Mesendoderm (in vitro differentiated cells): ENCODE results near the gene PTPN12.

Source experiments
- DNase-seq: peaks from one replicate; pipeline ENCODE4 v3.0.0; 2013
- H2AK5ac ChIP-seq: 2 replicates; pipeline ENCODE4 v1.6.1; 2013; ENCODE audit warnings: low read length, inconsistent platforms
- H2BK120ac ChIP-seq: 2 replicates; pipeline ENCODE4 v1.6.1; 2013; ENCODE audit warnings: low read depth, mild to moderate bottlenecking, low read length, moderate library complexity, mixed read lengths
- H2BK15ac ChIP-seq: replicated peaks from 2 replicates; pipeline ENCODE4 v1.6.1; 2013; ENCODE audit warnings: low read depth, mild to moderate bottlenecking, moderate library complexity
- H2BK5ac ChIP-seq: 2 replicates; pipeline ENCODE4 v1.6.1; 2013; ENCODE audit warnings: low read length, inconsistent platforms
- H3K18ac ChIP-seq: 2 replicates; pipeline ENCODE4 v1.6.1; 2013; ENCODE audit warnings: mild to moderate bottlenecking, low read length, mixed read lengths
- H3K23ac ChIP-seq: one replicate; pipeline ENCODE4 v1.6.1; 2013; ENCODE audit warnings: low read length
- H3K27ac ChIP-seq: 2 replicates; pipeline ENCODE4 v1.5.1; 2013; ENCODE audit warnings: low read depth, mild to moderate bottlenecking, inconsistent platforms, low read length, moderate library complexity
- H3K27me3 ChIP-seq: 2 replicates; pipeline ENCODE4 v1.6.1; 2013; ENCODE audit warnings: low read length, control low read depth, mild to moderate bottlenecking, inconsistent platforms; ENCODE audit not compliant: insufficient read depth, poor library complexity
- H3K36me3 ChIP-seq: 2 replicates; pipeline ENCODE4 v1.6.1; 2013; ENCODE audit warnings: low read length, inconsistent platforms; ENCODE audit not compliant: control insufficient read depth, insufficient read depth
- H3K4ac ChIP-seq: one replicate; pipeline ENCODE4 v1.6.1; 2013; ENCODE audit warnings: low read depth, mild to moderate bottlenecking, low read length, moderate library complexity
- H3K4me1 ChIP-seq: 2 replicates; pipeline ENCODE4 v1.6.1; 2013; ENCODE audit warnings: low read depth, low read length, inconsistent platforms; ENCODE audit not compliant: control insufficient read depth
- H3K4me2 ChIP-seq: 2 replicates; pipeline ENCODE4 v1.6.1; 2013; ENCODE audit warnings: low read length
- H3K4me3 ChIP-seq: 2 replicates; pipeline ENCODE4 v1.5.1; 2013; ENCODE audit warnings: mild to moderate bottlenecking, low read length
- H3K56ac ChIP-seq: one replicate; pipeline ENCODE4 v1.6.1; 2013; ENCODE audit warnings: low read length
- H3K79me1 ChIP-seq: 2 replicates; pipeline ENCODE4 v1.6.1; 2013; ENCODE audit warnings: low read length, inconsistent platforms
- H3K79me2 ChIP-seq: 2 replicates; pipeline ENCODE4 v1.6.1; 2013; ENCODE audit warnings: mild to moderate bottlenecking, low read length; ENCODE audit not compliant: control insufficient read depth, insufficient read depth
- H3K9ac ChIP-seq: 2 replicates; pipeline ENCODE4 v1.6.1; 2013; ENCODE audit warnings: low read length, inconsistent platforms
- H4K5ac ChIP-seq: one replicate; pipeline ENCODE4 v1.6.1; 2013; ENCODE audit warnings: low read length
- H4K8ac ChIP-seq: one replicate; pipeline ENCODE4 v1.6.1; 2013; ENCODE audit warnings: low read depth, mild to moderate bottlenecking, control low read depth, low read length, moderate library complexity
- WGBS: extraction: QIAGEN DNeasy Blood & Tissue Kit; methylation state at CpG from one replicate; pipeline ENCODE4 v1.1.7; 2013; ENCODE audit warnings: low lambda C conversion rate, missing lambda C conversion rate; ENCODE audit not compliant: insufficient coverage; ENCODE audit errors: extremely low coverage; 5-methylcytosine and 5-hydroxymethylcytosine counted together

Gene PTPN12

DNA sequence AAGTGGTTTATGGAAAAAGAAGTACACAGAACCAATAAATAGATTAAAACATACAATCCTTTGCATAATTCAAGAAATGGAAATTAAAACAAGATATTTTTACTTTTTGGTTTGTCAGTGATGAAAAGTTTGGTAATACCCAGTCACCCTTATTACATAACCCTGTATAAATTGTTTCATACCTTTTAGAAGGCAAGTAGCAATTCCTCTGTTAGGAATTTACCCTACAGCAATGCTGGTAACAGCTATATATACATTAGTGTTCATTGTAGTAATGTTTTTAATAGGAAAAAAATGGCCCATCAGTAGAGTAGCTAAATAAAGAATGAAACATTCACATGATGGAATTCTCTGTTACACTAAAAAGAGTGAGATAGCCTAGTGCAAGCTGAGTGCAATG is 42.7 kb downstream of the PTPN12 start:
- Histone ChIP-seq H3K79me1 (peaks cover 4% of the 10 kb centered on the region), H4K8ac (no peak overlapping the region), H3K27me3 (no peaks in the 10 kb centered on the region), H3K18ac (no peak overlapping the region), H3K4ac (no peak overlapping the region), H3K9ac (no peak overlapping the region), H3K27ac (no peak overlapping the region), H3K4me3 (no peak overlapping the region), H3K4me1 (no peaks in the 10 kb centered on the region), H3K56ac (no peak overlapping the region), H2BK5ac (no peak overlapping the region), H3K36me3 (no peaks in the 10 kb centered on the region), H2BK120ac (no peak overlapping the region), H2BK15ac (no peak overlapping the region), H4K5ac (no peak overlapping the region), H3K4me2 (no peak overlapping the region), H3K23ac (no peak overlapping the region), H3K79me2 (peaks cover 5% of the 10 kb centered on the region), H2AK5ac (no peak overlapping the region)
- DNase-seq = no peak

DNA sequence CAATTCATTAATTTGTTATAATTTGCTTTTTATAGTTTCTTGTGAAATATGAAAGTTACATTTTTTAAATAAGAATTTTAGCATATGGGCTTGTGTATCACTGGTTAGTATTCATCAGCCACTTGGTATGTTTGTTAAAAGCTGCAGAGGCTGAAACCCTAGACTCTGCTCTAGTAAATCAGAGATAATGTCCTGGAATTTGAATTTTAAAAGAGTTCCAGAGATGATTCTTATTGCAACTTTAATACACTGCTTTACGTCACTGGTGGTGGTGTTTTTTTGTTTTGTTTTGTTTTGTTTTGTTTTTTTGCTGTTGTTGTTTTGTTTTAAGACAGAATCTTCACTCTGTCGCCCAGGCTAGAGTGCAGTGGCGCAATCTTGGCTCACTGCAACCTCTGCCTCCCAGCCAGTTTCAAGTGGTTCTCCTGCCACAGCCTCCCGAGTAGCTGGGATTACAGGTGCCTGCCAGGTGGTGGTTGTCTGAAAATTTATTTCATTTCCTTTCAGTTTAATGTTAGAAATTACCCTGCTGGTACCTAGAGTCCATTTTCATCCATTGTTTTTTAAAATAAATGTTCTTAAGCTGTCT is 43.8 kb downstream of the PTPN12 start:
- Histone ChIP-seq H4K5ac (no peak overlapping the region), H3K4me2 (no peak overlapping the region), H3K79me2 (peaks cover 5% of the 10 kb centered on the region), H3K23ac (no peak overlapping the region), H2BK15ac (no peak overlapping the region), H2AK5ac (no peak overlapping the region), H2BK5ac (no peak overlapping the region), H3K27me3 (no peaks in the 10 kb centered on the region), H3K4ac (no peak overlapping the region), H3K56ac (no peak overlapping the region), H4K8ac (no peak overlapping the region), H3K36me3 (no peaks in the 10 kb centered on the region), H3K4me3 (no peak overlapping the region), H3K27ac (no peak overlapping the region), H2BK120ac (no peak overlapping the region), H3K9ac (no peak overlapping the region), H3K79me1 (peaks cover 4% of the 10 kb centered on the region), H3K4me1 (no peaks in the 10 kb centered on the region), H3K18ac (no peak overlapping the region)
- WGBS = no CpG with 5 or more reads among the region's 4 CpGs
- DNase-seq = no peak

DNA sequence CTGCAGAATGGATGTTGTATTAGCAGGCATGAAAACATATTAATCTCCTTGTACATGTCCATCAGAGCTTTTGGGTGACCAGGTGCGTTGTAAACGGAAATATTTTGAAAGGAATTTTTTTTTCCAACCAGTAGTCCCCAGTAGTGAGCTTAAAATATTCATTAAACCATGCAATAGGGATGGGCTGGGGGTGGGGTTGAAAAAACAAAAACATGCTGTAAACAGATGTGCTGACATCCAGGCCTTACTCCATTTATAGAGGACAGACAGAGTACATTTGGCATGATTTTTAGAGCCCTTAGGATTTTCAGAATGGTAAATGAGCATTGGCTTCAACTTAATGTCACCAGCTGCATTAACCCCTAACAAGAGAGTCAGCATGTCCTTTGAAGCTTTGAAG is 50.2 kb downstream of the PTPN12 start:
- Histone ChIP-seq H3K4me2 (no peak overlapping the region), H3K9ac (no peak overlapping the region), H3K4me1 (no peaks in the 10 kb centered on the region), H2AK5ac (no peak overlapping the region), H3K4me3 (no peak overlapping the region), H3K23ac (no peak overlapping the region), H2BK5ac (no peak overlapping the region), H3K36me3 (peaks cover 2% of the 10 kb centered on the region), H2BK15ac (no peak overlapping the region), H3K4ac (no peak overlapping the region), H3K18ac (no peak overlapping the region), H4K5ac (no peak overlapping the region), H3K56ac (no peak overlapping the region), H3K79me2 (no peaks in the 10 kb centered on the region), H3K27me3 (no peaks in the 10 kb centered on the region), H3K79me1 (no peaks in the 10 kb centered on the region), H2BK120ac (no peak overlapping the region), H3K27ac (no peak overlapping the region), H4K8ac (no peak overlapping the region)
- DNase-seq = no peak
- no CpG with 5 or more reads among the region's 2 CpGs for WGBS

DNA sequence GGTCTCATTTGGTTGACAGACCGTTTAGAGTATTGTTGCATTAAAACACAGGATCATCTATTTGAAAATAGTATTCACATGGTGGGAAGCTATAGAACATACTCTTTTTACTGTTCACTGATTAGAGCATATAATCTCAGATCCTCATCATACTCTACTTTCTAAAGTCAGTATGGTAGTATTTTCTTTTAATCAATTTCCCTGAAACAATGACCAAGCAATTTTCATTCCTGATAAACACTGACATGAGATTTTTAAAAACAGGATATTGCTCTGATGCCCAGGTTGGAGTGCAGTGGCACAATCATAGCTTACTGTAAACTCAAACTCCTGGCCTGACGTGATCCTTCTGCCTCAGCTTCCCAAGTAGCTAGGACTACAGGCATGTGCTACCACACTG is 63.9 kb downstream of the PTPN12 start:
- Histone ChIP-seq H3K79me1 (no peaks in the 10 kb centered on the region), H4K8ac (no peak overlapping the region), H3K4ac (no peak overlapping the region), H3K4me3 (no peak overlapping the region), H3K56ac (no peak overlapping the region), H3K4me2 (no peak overlapping the region), H2BK5ac (no peak overlapping the region), H3K4me1 (no peaks in the 10 kb centered on the region), H3K9ac (no peak overlapping the region), H3K23ac (no peak overlapping the region), H3K18ac (no peak overlapping the region), H3K27ac (no peak overlapping the region), H3K27me3 (no peaks in the 10 kb centered on the region), H3K79me2 (no peaks in the 10 kb centered on the region), H2BK15ac (no peak overlapping the region), H4K5ac (no peak overlapping the region), H2BK120ac (no peak overlapping the region), H2AK5ac (no peak overlapping the region), H3K36me3 (no peaks in the 10 kb centered on the region)
- DNase-seq = no peak
- WGBS = no CpG with 5 or more reads among the region's 2 CpGs

GRCh38 chr7:77606562-77606961 is 69.5 kb downstream of the PTPN12 start:
- peaks cover 1% of the 10 kb centered on the region for H3K36me3 ChIP-seq

DNA sequence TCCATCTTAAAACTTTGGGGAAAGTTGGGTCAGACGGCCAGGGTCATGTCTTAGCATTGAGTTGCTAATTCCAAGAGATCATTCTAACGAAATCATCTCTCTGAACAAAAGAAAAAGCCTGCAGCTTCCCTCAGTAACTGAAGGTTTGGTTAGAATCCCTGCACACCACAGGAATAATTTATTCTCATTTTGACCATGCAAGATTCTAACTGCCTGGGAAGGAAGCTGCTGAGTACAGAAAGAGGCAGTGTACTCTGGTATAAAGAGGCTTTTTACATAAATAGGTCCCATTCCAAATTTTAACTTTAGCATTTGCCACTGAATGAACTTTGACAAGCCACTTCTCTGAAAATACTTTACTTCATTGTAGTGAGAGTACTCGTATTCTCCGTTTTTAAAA is 82.2 kb downstream of the PTPN12 start:
- H2BK5ac ChIP-seq = no peak overlapping the region

More at GRCh38 chr7:77606562-77606961, 69.5 kb downstream of the PTPN12 start:
- Histone ChIP-seq H3K4me3 (no peak overlapping the region), H3K27me3 (no peaks in the 10 kb centered on the region), H2BK15ac (no peak overlapping the region), H3K27ac (no peak overlapping the region), H3K18ac (no peak overlapping the region), H4K8ac (no peak overlapping the region), H3K79me2 (no peaks in the 10 kb centered on the region), H3K23ac (no peak overlapping the region), H3K4me1 (no peaks in the 10 kb centered on the region), H2AK5ac (no peak overlapping the region), H3K56ac (no peak overlapping the region), H2BK5ac (no peak overlapping the region), H3K9ac (no peak overlapping the region), H3K4me2 (no peak overlapping the region), H3K4ac (no peak overlapping the region), H3K79me1 (peaks cover 2% of the 10 kb centered on the region), H4K5ac (no peak overlapping the region), H2BK120ac (no peak overlapping the region)
- no peak for DNase-seq

More for the DNA sequence above, 82.2 kb downstream of the PTPN12 start:
- Histone ChIP-seq H4K8ac (no peak overlapping the region), H3K36me3 (peaks cover 2% of the 10 kb centered on the region), H3K79me2 (no peaks in the 10 kb centered on the region), H3K27me3 (no peaks in the 10 kb centered on the region), H3K4me1 (no peaks in the 10 kb centered on the region), H3K23ac (no peak overlapping the region), H2AK5ac (no peak overlapping the region), H4K5ac (no peak overlapping the region), H3K56ac (no peak overlapping the region), H2BK120ac (no peak overlapping the region), H3K79me1 (peaks cover 2% of the 10 kb centered on the region), H3K27ac (no peak overlapping the region), H3K4me3 (no peak overlapping the region), H3K9ac (no peak overlapping the region), H3K4me2 (no peak overlapping the region), H2BK15ac (no peak overlapping the region), H3K18ac (no peak overlapping the region), H3K4ac (no peak overlapping the region)
- WGBS = no CpG with 5 or more reads among the region's 4 CpGs
- no peak for DNase-seq
